Spleen (tissue), 7 donors: ENCODE measurements around the gene ENPP6.

Source experiments
- POLR2A ChIP-seq, 3 donors: fragments of 450-650 bp; IDR thresholded peaks; one replicate each; pipeline ENCODE4 v1.5.1; 2017; ENCODE audit warnings: antibody characterized with exemption in 3 of 3, mild to moderate bottlenecking in 1 of 3
- TF ChIP-seq, protein P1 (sequence below), 11 experiments: fragments of 200-600 bp in 7 of 11; fragments of 450-650 bp in 4 of 11; sonication (generic) in 4 of 11; IDR thresholded peaks in 8 of 11; conservative IDR thresholded peaks in 3 of 11; 1 replicate in 7 of 11; 2 replicates in 4 of 11; pipeline versions ENCODE4 v1.4.0 to v1.8.0; 2016 to 2021; ENCODE audit warnings: antibody characterized with exemption in 11 of 11, inconsistent platforms in 4 of 11, mild to moderate bottlenecking in 1 of 11
- donor health status: DM: no; HTN: no; CAD: no; lungs with moderate emphysema.
- donor health status: DM: no; HTN: no; CAD: no.
- donor health status: DM: no; HTN: no; CAD: no.

DNA sequence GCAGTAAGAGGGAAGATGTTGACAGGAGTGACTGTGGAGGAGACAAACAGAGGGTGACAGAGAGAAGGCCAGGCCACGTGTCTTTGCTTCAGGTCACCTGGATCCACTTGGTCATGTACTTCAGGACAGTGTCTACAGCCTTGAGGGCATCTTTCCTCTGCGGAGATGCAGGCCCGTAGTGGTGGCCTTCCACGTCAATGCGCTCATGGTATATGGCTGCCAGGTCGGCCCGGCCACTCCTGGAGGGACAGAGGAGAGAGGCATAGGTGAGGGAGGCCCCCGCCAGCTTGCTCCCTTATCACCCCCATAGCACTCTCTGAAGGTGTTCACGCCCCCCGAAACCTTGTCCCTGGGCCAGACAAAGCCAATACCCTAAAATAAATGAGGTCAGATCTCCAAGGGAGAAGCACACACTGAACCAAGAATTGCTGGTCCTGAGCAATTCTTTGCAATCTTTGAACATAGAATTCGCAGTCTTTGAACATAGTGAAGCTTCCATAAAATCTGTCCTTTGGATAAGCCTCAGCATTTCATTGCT is 99.9 kb downstream of the ENPP6 start:
- TF ChIP-seq, protein P1, sequence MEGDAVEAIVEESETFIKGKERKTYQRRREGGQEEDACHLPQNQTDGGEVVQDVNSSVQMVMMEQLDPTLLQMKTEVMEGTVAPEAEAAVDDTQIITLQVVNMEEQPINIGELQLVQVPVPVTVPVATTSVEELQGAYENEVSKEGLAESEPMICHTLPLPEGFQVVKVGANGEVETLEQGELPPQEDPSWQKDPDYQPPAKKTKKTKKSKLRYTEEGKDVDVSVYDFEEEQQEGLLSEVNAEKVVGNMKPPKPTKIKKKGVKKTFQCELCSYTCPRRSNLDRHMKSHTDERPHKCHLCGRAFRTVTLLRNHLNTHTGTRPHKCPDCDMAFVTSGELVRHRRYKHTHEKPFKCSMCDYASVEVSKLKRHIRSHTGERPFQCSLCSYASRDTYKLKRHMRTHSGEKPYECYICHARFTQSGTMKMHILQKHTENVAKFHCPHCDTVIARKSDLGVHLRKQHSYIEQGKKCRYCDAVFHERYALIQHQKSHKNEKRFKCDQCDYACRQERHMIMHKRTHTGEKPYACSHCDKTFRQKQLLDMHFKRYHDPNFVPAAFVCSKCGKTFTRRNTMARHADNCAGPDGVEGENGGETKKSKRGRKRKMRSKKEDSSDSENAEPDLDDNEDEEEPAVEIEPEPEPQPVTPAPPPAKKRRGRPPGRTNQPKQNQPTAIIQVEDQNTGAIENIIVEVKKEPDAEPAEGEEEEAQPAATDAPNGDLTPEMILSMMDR (IDR thresholded peaks at IDR 0.05 in 8 of 11, conservative IDR thresholded peaks at IDR 0.05 in 3 of 11), result no peak
- TF ChIP-seq POLR2A (IDR thresholded peaks at IDR 0.05), result no peak
